AML-193 (cell line): ENCODE results near the gene AADACL3.
"Not testable (repeated sequence)": the region's sequence is repeated elsewhere in the genome, so short reads cannot be mapped to it uniquely, and the experiment has no call there.

ENCODE experiments used
- DNase-seq, 2 experiments: peaks; one replicate each; lab custom pipeline; 2025; lab: John Stamatoyannopoulos, UW

AADACL3 gene

GRCh38 chr1:12715896-12716437 lies at the start of gene AADACL3:
TSS of gene AADACL3 (plus strand) at chr1:12716110. CDS start at chr1:12716177, 67 bp downstream.
- no peak for DNase-seq

- DNase-seq: no peak
Observed at GRCh38 chr1:12666141-12666735, 49.7 kb upstream of the AADACL3 start.

DNA sequence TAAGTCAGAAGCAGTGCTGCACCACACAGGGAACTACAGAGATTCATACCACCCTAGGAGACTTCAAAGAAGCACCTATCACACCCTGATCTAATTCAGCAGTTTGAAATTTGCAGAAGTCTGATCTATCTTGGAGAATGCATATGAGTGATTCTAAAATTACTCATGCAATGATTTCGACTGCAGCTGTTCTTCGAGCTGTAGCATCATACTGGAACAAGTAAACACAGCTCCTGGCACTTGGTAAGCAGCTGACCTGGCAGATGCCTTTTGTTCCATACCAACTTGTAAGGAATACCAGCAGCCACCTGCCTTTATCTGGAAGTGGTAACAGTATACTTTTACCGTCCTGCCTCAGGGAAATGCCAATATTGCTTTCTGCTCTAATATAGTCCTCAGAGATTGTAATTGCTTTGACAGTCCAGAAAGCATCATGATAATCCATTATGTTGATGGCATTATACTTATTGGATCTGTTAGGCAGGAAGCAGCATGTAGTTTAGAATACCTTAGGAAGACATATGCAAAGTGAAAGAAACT lies 46.3 kb upstream of the AADACL3 start:
- DNase-seq: no peak

GRCh38 chr1:12674358-12674757 lies 41.6 kb upstream of the AADACL3 start:
- no peak for DNase-seq

GRCh38 chr1:12676122-12676521 lies 39.8 kb upstream of the AADACL3 start:
- DNase-seq: not testable (repeated sequence)

DNA sequence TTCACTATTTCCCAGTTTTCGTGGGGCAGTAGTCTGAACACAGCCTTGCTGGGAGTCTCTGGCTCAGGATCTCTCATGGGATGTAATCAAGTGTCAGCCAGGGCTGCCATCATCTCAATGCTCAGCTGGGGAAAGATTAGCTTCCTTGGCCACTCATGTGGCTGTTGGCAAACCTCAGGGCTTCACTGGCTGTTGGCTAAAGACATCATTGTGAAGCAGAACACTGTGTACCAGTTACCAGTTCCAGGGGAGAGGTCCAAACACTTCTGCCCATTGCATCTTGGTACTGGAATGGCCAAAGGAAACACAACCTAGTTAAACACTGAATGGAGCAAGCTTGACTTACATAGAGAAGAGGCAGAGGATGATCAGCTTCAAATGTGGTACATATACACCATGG lies 38.3 kb upstream of the AADACL3 start:
- no peak for DNase-seq

DNA sequence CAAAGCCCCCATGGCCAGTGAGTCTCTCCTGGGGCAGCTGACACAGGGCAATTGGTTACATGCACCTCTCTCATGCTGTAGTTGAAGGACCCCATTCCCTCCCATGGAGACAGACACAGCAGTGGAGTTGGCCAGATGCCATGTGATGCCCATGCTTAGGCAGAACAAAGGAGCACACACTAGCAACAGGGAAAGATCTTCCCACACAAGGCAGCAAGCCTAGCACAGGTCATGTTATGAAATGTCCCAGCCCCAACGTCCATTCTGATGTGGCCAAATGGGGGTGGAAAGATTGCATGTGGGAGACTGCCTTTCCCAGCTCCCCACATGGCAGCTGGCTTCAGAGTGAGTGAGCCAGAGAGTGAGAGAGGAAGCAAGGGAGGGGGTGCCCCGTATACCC lies 37.6 kb upstream of the AADACL3 start:
- DNase-seq: no peak

DNA sequence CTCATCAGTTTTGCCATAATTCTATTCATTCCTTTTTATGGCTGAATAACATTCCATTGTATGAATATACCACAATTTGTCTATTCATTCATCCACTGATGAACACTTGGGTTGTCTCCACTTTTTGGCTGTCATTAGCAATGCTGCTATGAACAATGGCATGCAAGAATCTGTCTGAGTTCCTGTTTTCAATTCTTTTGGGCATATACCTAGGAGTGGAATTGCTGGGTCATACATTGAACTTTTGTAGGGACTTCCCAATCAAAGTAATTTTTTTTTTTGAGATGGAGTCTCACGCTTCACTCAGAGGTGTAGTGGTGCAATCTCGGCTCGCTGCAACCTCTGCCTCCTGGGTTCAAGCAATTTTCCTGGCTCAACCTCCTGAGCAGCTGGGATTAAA lies 37.1 kb upstream of the AADACL3 start:
- no peak for DNase-seq

GRCh38 chr1:12690156-12690555 lies 25.8 kb upstream of the AADACL3 start:
- DNase-seq: no peak

GRCh38 chr1:12692967-12693782 lies 22.7 kb upstream of the AADACL3 start:
- no peak for DNase-seq

GRCh38 chr1:12696658-12697057 lies 19.3 kb upstream of the AADACL3 start:
- no peak for DNase-seq

DNA sequence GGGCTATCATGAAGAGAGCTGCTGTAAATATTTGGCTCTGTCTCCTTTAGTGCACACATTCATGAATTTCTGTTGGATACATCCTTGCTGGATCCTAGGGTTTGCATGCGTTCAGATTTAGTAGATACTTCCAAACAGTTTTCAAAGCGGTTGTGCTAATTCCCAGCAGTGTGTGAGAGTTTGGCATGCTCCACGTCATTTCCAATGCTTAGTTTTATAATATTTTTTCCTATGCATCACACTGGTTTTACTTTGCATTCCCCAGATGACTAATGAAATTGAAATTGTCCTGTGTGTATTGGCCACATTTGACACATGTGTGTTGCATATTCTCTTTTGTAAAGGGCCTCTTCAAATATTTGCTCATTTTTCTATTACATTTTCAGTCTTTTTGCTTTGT lies 18.5 kb upstream of the AADACL3 start:
- DNase-seq: no peak

DNA sequence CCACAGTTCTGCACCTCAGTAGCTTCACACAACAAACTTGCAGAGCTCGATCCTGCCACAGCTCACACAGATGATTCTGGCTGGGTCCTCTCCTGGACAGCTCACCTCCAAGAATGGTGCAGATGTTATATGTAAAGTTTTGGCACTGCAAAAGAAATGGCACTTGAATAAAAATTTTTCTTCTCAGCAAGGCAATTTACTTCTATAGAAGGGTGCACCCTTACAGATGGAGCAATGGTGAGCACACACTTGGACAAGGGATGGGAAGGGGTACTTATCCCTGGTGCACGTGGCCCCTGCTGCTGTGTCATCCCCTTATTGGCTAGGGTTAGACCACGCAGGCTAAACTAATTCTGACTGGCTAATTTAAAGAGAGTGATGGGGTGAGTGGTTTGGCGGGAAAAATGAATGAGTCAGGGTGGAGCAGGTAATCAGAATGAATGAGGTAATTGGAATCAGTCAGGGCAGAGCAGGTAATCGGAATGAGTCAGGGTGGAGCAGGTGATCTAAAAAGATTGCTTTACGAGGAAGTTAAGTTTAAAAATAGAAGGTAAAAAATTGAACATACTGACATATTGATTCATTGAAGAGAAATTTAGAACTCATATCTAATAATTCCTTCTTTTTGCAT lies 12.0 kb upstream of the AADACL3 start:
- DNase-seq: no peak

- no peak for DNase-seq
Observed at GRCh38 chr1:12706061-12706460, 9.8 kb upstream of the AADACL3 start.

- DNase-seq: no peak
Observed at GRCh38 chr1:12708396-12709090, 7.4 kb upstream of the AADACL3 start.

DNA sequence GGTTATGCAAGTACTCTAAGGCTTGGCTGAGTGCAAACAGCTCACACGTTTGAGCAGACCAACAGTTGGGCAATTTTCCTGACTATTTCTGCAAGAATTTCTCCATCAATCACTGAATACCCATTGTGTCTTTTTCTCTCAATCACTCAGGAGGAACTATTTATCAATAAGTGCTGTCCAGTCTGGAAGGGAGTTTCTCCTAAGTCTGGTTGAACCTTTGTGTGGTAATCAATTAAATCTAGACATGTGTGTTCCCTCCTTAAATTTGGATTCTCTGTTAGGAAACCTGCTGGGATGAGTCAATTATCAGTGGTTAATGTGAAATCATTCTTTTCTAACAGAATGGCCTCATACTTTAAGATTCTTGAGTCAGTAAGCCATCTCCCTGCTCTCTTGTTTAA lies 6.8 kb upstream of the AADACL3 start:
- DNase-seq: peak in 1 of 2 experiments; percentile 3

DNA sequence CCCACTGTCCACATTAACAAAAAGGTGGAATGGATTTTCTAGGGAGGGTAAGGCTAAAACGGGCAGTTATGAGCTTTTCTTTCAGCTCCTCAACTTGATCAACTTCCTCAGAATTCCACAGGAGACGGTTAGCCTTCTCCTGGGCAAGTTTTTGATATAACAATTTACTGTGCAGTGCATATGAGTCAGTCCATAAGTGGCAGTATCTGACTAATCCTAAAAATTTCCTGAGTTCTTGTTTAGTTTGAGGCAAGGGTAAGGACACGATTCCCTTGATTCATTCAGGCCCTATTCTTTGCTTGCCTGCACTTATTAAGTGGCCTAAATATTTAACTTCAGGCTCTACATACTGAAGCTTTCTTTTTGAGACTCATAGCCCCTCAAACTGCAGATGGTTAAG lies 6.2 kb upstream of the AADACL3 start:
- no peak for DNase-seq

GRCh38 chr1:12711536-12711935 lies 4.4 kb upstream of the AADACL3 start:
- DNase-seq: no peak

GRCh38 chr1:12712076-12712475 lies 3.8 kb upstream of the AADACL3 start:
- DNase-seq: no peak

GRCh38 chr1:12712929-12713328 lies 3.0 kb upstream of the AADACL3 start:
- no peak for DNase-seq

GRCh38 chr1:12713651-12714050 lies 2.3 kb upstream of the AADACL3 start:
- DNase-seq: not testable (repeated sequence)
